Measurements from ENCODE around the gene CPB1.

DNA sequence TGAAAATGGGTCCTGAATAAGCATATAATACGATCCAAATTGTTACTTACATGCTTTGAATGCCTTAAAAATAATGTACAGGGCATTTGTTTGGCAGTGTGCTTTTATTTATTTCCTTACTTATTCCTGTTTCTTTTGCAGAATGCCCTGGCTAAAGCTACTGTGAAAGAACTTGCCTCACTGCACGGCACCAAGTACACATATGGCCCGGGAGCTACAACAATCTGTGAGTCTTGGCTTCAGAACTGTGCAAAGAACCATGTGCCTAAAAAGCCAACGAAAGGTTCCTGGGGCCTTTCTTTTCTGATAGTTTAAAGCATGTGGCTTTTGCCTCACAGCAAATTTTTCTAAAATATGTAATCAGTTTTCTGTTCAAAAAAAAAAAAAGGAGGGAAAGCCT lies 29.7 kb downstream of the CPB1 start:
- TF ChIP-seq MAFK (IDR thresholded peaks at IDR 0.05; ENCODE audit: low read depth, low read length) (no peak), POLR2AphosphoS5 (IDR thresholded peaks at IDR 0.05; ENCODE audit: low read depth, low read length) (no peak)
- TF ChIP-seq, protein P1, sequence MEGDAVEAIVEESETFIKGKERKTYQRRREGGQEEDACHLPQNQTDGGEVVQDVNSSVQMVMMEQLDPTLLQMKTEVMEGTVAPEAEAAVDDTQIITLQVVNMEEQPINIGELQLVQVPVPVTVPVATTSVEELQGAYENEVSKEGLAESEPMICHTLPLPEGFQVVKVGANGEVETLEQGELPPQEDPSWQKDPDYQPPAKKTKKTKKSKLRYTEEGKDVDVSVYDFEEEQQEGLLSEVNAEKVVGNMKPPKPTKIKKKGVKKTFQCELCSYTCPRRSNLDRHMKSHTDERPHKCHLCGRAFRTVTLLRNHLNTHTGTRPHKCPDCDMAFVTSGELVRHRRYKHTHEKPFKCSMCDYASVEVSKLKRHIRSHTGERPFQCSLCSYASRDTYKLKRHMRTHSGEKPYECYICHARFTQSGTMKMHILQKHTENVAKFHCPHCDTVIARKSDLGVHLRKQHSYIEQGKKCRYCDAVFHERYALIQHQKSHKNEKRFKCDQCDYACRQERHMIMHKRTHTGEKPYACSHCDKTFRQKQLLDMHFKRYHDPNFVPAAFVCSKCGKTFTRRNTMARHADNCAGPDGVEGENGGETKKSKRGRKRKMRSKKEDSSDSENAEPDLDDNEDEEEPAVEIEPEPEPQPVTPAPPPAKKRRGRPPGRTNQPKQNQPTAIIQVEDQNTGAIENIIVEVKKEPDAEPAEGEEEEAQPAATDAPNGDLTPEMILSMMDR (IDR thresholded peaks at IDR 0.05; ENCODE audit: control extremely low read depth in 1 of 3, insufficient read depth in 1 of 3, low read depth in 1 of 3, low read length in 3 of 3): no peak
